HG02798 (cell line): ENCODE measurements around the gene CDAN1.
"Not testable (repeated sequence)": the region's sequence is repeated elsewhere in the genome, so short reads cannot be mapped to it uniquely, and the experiment has no call there.

Experiments
- ATAC-seq: cut with Tn5 transposase; IDR thresholded peaks from one replicate; pipeline ENCODE4 v1.9.1; 2021; ENCODE audit warnings: mild to moderate bottlenecking; ENCODE audit not compliant: unreplicated experiment, poor library complexity

CDAN1 gene

GRCh38 chr15:42712584-42712983 lies 24.3 kb downstream of the CDAN1 start:
- ATAC-seq, result no peak

GRCh38 chr15:42711746-42712145 lies 25.2 kb downstream of the CDAN1 start:
- no peak for ATAC-seq

GRCh38 chr15:42710662-42711061 lies 26.3 kb downstream of the CDAN1 start:
- no peak for ATAC-seq

- ATAC-seq, result no peak
These were observed 28.9 kb downstream of the CDAN1 start for GRCh38 chr15:42707873-42708544.

GRCh38 chr15:42707068-42707467 lies 29.9 kb downstream of the CDAN1 start:
- ATAC-seq, result no peak

- ATAC-seq, result no peak
These were observed 31.6 kb downstream of the CDAN1 start for GRCh38 chr15:42705336-42705735.

- ATAC-seq, result no peak
These were observed 32.4 kb downstream of the CDAN1 start for GRCh38 chr15:42704492-42704926.

- ATAC-seq, result no peak
These were observed 40.3 kb downstream of the CDAN1 start for GRCh38 chr15:42696626-42697025.

- ATAC-seq, result no peak
These were observed 41.3 kb downstream of the CDAN1 start for GRCh38 chr15:42695527-42696071.

- no peak for ATAC-seq
These were observed 42.5 kb downstream of the CDAN1 start for GRCh38 chr15:42694398-42694797.

GRCh38 chr15:42693942-42694341 lies 43.0 kb downstream of the CDAN1 start:
- ATAC-seq, result no peak

GRCh38 chr15:42693496-42693895 lies 43.4 kb downstream of the CDAN1 start:
- no peak for ATAC-seq

GRCh38 chr15:42692997-42693396 lies 43.9 kb downstream of the CDAN1 start:
- ATAC-seq, result no peak

GRCh38 chr15:42692536-42692935 lies 44.4 kb downstream of the CDAN1 start:
- no peak for ATAC-seq

- no peak for ATAC-seq
These were observed 45.2 kb downstream of the CDAN1 start for GRCh38 chr15:42691770-42692169.

GRCh38 chr15:42691308-42691707 lies 45.6 kb downstream of the CDAN1 start:
- ATAC-seq, result no peak

- ATAC-seq, result no peak
These were observed 48.6 kb downstream of the CDAN1 start for GRCh38 chr15:42688301-42688700.

- ATAC-seq, result no peak
These were observed 49.2 kb downstream of the CDAN1 start for GRCh38 chr15:42687740-42688139.

- no peak for ATAC-seq
These were observed 50.6 kb downstream of the CDAN1 start for GRCh38 chr15:42686281-42686680.

GRCh38 chr15:42681119-42681518 lies 55.8 kb downstream of the CDAN1 start:
- no peak for ATAC-seq

GRCh38 chr15:42680142-42680482 lies 56.8 kb downstream of the CDAN1 start:
- not testable (repeated sequence) for ATAC-seq
